Dermis blood vessel endothelial cell (primary cell): ENCODE measurements around the gene PLXNB2. TPM values are rescaled to one million over a fixed set of nuclear protein-coding genes. Genes with fewer than 3 reads are reported as not detected.
"Not testable (repeated sequence)": the region's sequence is repeated elsewhere in the genome, so short reads cannot be mapped to it uniquely, and the experiment has no call there.

Experiments used
- DNase-seq: peaks from one replicate; pipeline ENCODE4 v3.0.0; 2010
- total RNA-seq: library from RNA; depleted of rRNA; stranded (reverse); fragments of >200 nt; gene quantifications from 2 replicates; pipeline ENCODE4 v1.2.3, GENCODE V29; 2014

PLXNB2 gene, protein sequence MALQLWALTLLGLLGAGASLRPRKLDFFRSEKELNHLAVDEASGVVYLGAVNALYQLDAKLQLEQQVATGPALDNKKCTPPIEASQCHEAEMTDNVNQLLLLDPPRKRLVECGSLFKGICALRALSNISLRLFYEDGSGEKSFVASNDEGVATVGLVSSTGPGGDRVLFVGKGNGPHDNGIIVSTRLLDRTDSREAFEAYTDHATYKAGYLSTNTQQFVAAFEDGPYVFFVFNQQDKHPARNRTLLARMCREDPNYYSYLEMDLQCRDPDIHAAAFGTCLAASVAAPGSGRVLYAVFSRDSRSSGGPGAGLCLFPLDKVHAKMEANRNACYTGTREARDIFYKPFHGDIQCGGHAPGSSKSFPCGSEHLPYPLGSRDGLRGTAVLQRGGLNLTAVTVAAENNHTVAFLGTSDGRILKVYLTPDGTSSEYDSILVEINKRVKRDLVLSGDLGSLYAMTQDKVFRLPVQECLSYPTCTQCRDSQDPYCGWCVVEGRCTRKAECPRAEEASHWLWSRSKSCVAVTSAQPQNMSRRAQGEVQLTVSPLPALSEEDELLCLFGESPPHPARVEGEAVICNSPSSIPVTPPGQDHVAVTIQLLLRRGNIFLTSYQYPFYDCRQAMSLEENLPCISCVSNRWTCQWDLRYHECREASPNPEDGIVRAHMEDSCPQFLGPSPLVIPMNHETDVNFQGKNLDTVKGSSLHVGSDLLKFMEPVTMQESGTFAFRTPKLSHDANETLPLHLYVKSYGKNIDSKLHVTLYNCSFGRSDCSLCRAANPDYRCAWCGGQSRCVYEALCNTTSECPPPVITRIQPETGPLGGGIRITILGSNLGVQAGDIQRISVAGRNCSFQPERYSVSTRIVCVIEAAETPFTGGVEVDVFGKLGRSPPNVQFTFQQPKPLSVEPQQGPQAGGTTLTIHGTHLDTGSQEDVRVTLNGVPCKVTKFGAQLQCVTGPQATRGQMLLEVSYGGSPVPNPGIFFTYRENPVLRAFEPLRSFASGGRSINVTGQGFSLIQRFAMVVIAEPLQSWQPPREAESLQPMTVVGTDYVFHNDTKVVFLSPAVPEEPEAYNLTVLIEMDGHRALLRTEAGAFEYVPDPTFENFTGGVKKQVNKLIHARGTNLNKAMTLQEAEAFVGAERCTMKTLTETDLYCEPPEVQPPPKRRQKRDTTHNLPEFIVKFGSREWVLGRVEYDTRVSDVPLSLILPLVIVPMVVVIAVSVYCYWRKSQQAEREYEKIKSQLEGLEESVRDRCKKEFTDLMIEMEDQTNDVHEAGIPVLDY (N-terminal part only)
- total RNA-seq = 96.1 and 135 TPM in 2 replicates

DNA sequence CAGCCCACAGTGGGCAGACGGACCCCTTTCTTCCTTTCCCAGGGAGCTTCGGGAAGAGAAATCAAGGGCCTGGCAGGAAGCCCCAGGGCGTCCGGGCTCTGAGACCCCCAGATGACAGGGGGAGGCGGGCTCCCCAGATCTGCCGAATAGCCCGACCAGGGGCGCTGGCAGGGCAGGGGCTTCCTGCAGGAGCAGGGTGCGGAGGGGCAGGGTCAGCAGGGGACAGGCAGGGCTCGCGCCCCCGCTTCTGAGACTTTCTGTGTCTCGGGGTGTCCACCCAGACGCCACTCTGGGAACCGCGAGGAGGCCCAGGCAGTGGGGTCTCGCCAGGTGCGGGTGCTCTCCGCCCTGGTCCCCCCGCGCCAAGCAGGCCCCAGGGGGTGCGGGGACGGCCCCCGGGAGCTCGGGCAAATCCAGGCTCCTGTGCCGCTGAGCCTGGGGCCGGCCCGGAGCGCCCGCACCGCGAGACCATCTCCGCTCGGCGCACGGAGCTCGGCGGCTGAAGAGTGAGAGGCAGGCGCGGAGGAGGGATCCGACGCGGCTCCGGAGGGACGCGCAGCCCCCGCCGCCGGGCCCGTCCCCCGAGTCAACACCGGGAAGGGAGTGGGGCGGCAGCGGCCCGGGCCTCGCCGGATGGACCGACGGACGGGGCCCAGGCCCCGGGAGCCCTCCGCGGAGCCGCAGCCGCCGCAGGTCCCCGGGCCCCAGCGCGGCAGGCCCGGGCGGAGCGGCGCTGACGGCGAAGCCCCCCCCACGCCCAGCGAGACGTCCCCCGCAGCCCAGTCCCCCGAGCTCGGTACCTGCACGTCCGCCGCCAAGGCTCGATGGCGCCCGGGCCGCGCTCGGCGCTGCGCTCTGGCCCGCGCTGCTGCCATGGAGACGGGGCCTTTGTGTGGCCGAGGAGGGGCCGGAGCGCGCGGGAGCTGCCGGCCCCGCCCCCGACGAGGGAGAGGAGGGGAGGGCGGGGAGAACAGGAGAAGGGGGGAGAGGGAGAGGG is at the start of gene PLXNB2:
PLXNB2 (minus strand) TSS at position 894 of the 997 bp plus-strand sequence. CDS start 17,062 bp downstream, outside the sequence.
- DNase-seq = peak; percentile 84

- DNase-seq = no peak
These were observed 49.8 kb upstream of the PLXNB2 start for GRCh38 chr22:50357222-50357621.

GRCh38 chr22:50356186-50356585 is 48.7 kb upstream of the PLXNB2 start:
- DNase-seq = no peak

- DNase-seq = no peak
These were observed 40.6 kb upstream of the PLXNB2 start for GRCh38 chr22:50348058-50348457.

DNA sequence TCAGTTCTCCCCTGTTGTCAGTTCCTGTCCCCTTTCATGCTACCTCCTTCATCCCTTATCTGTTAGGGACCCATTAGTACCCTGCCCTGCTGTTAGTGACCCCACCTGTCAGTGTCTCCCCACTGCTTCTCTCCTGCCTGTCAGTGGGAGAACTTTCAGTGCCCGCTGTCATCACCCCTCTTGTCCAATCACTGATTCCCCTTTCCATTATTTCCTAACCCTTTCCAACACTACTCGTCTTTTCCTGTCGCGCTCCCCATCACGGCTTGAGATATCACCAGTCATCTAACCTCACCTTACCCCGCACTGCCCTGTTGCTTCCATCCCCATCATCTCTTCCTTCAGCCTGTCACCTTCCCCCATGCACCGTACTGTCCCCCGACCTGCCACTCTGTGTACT is 39.7 kb upstream of the PLXNB2 start:
- DNase-seq = no peak

GRCh38 chr22:50346470-50346869 is 39.0 kb upstream of the PLXNB2 start:
- DNase-seq = no peak

DNA sequence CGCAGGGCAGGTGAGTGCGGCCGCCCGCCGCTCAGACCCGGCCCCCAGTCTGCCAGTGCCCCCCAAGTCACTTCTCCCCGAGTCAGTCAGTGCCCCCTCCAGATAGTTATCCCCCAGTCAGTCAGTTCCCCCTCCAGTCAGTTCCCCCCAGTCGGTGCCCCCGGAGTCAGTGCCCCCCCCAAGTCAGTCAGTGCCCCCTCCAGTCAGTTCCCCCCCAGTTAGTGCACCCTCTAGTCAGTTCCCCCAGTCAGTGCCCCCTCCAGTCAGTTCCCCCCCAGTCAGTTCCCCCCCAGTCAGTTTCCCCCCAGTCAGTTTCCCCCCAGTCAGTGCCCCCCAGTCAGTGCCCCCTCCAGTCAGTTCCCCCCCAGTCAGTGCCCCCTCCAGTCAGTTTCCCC is 36.1 kb upstream of the PLXNB2 start:
- DNase-seq = no peak

- DNase-seq = peak; percentile 79
These were observed 35.5 kb upstream of the PLXNB2 start, which contains the start of gene PPP6R2 for GRCh38 chr22:50342651-50343540. PPP6R2 (plus strand) TSS chr22:50343327; CDS start chr22:50393909, 50,582 bp downstream.

DNA sequence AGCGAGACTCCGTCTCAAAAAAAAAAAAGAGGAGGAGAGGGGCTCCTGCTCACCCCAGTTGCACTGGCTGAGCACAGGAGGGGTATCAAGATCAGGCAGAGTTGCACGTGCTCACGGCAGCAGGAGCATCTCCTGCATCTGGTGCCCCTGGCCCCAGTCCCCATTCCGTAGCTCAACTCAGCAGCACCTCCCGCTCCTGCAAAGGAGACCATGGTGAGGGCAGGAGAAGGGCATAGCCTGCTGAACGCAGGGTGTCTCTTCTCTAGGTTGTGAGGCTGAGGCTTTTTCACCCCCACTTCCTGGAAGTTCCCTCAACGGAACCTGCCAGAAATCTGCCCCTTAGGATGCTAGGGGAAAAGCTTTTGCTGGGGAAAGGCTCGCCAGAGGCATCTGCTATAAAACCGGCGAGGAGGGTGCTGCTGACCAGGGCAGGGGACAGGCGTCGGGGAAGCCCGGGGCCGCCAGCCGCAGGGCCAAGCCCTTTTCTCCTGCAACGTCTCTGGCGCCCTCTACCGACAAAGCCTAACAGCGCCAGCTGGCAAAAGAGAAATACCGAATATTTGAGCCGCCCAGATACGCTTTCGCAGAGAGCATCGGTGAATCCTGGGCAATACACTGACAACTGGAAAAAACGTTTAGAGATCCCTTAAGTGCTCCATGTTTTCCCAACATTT is 34.7 kb upstream of the PLXNB2 start:
- DNase-seq = peak; percentile 90

DNA sequence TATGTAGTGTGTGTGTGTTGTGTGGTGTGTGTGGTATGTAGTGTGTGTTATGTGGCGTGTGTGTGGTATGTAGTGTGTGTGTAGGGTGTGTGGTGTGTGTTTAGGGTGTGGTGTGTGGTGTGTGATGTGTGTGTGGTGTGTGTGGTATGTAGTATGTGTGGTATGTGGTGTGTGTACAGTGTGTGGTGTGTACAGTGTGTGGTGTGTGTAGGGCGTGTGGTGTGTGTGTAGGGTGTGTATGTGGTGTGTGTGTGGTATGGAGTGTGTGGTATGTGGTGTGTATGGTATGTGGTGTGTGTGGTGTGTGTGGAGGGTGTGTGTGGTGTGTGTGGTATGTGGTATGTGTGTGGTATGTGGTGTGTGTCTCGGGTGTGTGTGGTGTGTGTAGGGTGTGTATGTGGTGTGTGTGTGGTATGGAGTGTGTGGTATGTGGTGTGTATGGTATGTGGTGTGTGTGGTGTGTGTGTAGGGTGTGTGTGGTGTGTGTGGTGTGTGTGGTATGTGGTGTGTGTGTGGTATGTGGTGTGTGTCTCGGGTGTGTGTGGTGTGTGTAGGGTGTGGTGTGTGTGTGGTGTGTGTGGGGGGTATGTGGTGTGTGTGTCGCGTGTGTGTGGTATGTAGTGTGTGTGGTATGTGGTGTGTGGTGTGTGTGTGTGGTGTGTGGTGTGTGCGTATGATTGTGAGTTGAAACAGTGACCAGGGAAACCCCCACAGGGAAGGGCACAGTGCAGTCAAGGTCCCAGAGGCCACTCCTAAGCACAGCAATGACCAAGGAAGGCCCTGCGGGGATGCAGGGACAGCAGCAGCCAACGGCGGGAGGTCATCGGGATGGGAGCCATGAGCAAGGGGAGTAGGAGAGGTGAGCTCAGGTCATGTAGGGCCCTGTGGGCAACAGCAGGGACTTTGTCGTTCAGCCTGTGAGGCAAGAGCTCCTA is 32.8 kb upstream of the PLXNB2 start:
- DNase-seq = no peak

- no peak for DNase-seq
These were observed 31.5 kb upstream of the PLXNB2 start for GRCh38 chr22:50338860-50339462.

DNA sequence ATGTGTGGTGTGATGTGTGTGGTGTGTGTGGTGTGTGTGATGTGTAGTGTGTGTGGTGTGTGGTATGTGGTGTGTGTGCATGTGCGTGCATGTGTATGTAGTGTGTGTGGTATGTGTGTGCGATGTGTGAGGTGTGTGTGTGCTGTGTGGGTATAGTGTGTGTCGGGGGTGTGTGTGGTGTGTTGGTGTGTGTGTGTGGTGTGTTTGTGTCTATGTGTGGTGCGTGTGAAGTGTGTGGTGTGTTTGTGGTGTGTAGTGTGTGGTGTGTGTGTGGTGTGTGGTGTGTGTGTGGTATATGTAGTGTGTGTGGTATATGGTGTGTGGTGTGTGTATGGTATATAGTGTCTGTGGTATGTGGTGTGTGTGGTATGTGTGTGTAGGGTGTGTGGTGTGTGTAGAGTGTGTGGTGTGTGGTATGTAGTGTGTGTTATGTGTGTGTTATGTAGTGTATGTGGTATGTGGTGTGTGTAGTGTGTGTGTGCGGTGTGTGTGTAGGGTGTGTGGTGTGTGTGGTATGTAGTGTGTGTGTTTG is 30.7 kb upstream of the PLXNB2 start:
- DNase-seq = no peak

DNA sequence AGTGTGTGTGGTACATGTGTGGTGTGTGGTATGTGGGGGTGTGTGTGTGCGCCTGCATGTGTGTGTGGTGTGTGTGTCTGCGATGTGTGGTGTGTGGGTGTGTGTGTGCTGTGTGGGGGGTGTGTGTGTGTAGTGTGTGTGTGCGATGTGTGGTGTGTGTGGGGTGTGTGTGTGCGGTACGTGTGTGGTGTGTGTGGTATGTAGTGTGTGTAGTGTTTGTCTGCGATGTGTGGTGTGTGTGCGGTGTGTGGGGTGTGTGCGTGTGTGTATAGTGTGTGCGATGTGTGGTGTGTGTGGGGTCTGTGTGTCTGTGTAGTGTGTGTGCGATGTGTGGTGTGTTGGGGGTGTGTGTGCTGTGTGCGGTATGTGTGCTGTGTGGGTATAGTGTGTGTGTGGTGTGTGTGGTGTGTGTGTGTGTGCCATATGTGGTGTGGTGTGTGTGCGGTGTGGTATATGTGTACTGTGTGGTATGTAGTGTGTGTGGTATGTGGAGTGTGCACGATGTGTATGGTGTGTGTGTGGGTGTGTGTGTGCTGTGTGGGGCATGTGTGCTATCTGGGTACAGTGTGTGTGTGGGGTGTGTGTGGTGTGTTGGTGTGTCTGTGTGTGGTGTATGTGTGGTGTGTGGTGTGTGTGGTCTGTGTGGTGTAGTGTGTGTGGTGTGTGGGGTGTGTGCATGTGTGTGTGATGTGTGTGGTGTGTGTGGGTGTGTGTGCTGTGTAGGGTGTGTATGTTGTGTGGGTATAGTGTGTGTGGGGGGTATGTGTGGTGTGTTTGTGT is 30.0 kb upstream of the PLXNB2 start:
- no peak for DNase-seq

DNA sequence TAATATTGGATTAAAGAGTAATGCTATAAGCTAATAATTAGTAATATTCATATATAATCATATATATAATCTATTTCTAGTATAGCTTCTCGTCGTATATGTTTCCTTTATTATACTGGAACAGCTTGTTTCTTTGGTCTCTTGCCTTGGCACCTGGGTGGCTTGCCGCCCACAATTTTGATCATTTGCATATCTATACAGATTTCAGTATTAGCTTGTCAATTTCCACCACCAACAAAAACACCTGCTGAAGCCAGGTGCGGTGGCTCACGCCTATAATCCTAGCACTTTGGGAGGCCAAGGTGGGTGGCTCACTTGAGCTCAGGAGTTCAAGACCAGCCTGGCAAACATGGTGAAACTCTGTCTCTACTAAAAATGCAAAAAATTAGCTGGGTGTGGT is 27.0 kb upstream of the PLXNB2 start:
- not testable (repeated sequence) for DNase-seq

GRCh38 chr22:50329236-50329635 is 21.8 kb upstream of the PLXNB2 start:
- DNase-seq = no peak

DNA sequence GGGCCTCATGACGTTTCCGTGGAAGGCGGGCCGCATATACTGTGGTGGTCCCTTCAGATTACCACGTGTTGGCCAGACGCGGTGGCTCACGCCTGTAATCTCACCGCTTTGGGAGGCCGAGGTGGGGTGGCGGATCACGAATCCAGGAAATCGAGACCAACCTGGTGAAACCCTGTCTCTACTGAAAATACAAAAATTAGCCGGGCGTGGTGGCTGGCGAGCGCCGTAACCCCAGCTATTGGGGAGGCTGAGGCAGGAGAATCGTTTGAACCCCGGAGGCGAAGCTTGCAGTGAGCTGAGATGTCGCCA is 20.2 kb upstream of the PLXNB2 start:
- no peak for DNase-seq
